Measurements from ENCODE around the gene SCRN2. TPM values are rescaled to one million over a fixed set of nuclear protein-coding genes. Genes with fewer than 3 reads are reported as not detected.

Gene SCRN2
- polyA plus RNA-seq, 1 donor from 2014 or later = 19.8 TPM

DNA sequence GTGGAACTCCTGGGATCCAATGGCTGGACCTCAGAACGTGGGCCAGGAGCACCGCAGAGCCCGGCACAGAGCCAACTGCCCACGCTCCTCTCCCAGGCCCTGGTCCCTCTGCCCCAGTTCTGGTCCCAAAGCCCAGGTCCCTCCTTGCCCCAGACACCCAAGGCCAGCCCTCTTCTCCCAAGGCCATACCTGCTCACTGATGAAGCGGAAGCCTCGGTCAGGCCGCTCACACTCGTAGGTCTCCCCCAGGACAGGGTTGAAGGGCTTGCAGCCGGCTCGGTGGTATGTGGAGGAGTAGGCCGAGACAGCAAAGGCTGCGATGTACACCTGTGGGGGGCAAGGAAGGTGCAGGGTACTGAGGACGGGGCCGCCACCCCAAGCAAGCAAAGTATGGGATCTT lies 28.0 kb downstream of the SCRN2 start:
- H3K27me3 Mint-ChIP-seq = no peaks in the 10 kb centered on the region
- no peaks in the 10 kb centered on the region for H3K9me3 Mint-ChIP-seq
- H3K27ac Mint-ChIP-seq = peak overlapping the region in 1 of 3 donors; percentile 68
- no peaks in the 10 kb centered on the region for H3K4me1 Mint-ChIP-seq
- H3K4me3 Mint-ChIP-seq = no peak overlapping the region
- H3K36me3 Mint-ChIP-seq = peaks cover 10% of the 10 kb centered on the region

DNA sequence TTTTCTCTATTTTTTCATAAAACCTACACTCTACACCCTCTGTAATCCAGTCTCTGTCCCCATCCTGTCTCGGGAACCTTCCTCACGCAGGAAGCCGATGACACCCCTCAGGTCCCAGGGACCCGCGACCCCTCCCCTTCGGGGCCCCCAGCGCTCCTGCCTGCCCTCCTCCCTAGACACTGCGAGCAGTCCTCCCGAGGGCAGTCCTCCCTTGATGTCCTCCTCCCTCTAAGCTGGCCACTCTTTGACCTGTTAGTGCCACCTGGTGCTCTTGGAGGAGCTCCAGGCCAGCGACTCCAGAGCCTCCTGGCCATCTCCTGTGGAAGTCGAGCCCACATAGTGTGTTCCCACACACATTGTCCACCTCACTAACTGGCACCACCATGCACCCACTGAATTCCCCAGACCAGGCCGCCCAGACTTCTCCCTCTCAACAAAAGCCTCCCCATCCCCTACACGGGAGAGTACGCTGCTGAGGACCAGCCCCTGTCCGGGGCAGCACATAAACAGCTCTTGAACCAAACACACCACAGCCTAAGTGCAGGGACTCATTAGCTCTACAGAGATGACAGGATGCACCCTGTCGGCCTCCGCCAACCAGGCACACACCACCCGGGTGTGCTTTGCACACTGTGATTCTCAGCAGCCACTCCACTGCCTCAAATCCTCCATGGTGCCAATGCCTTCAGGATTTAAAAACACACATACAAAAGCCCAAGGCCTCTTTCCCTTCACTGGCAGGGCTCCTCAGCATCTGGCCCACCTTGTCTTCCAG lies 28.7 kb downstream of the SCRN2 start:
- H3K36me3 Mint-ChIP-seq = peaks cover 6% of the 10 kb centered on the region
- H3K27me3 Mint-ChIP-seq = no peaks in the 10 kb centered on the region
- H3K9me3 Mint-ChIP-seq = no peaks in the 10 kb centered on the region
- peak overlapping the region in 1 of 4 donors; percentile 13 for H3K4me3 Mint-ChIP-seq
- H3K4me1 Mint-ChIP-seq = no peaks in the 10 kb centered on the region
- H3K27ac Mint-ChIP-seq = peak overlapping the region in 1 of 3 donors; percentile 90

DNA sequence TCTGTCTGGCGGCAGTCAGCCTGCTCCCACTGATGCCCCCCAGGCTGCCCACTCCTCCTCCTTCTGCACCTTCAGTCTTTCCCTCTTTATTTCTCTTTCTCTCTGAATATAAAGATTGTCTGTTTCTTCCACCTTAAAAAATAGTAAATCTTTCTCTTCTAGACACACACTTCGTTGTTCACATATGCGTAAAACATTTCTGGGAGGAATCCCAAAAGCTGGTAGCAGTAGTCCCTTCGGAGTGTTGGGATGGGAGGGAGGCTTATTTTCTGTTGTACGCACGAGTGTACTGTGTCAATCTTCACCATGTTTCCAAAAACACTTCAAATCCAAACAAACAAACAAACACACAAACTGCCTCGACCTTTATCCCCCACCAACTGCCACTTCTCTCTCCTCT lies 29.4 kb downstream of the SCRN2 start:
- peaks cover 8% of the 10 kb centered on the region for H3K36me3 Mint-ChIP-seq
- H3K4me3 Mint-ChIP-seq = no peak overlapping the region
- H3K27me3 Mint-ChIP-seq = no peaks in the 10 kb centered on the region
- H3K4me1 Mint-ChIP-seq = no peaks in the 10 kb centered on the region
- peak overlapping the region in 1 of 3 donors; percentile 90 for H3K27ac Mint-ChIP-seq
- H3K9me3 Mint-ChIP-seq = no peaks in the 10 kb centered on the region

DNA sequence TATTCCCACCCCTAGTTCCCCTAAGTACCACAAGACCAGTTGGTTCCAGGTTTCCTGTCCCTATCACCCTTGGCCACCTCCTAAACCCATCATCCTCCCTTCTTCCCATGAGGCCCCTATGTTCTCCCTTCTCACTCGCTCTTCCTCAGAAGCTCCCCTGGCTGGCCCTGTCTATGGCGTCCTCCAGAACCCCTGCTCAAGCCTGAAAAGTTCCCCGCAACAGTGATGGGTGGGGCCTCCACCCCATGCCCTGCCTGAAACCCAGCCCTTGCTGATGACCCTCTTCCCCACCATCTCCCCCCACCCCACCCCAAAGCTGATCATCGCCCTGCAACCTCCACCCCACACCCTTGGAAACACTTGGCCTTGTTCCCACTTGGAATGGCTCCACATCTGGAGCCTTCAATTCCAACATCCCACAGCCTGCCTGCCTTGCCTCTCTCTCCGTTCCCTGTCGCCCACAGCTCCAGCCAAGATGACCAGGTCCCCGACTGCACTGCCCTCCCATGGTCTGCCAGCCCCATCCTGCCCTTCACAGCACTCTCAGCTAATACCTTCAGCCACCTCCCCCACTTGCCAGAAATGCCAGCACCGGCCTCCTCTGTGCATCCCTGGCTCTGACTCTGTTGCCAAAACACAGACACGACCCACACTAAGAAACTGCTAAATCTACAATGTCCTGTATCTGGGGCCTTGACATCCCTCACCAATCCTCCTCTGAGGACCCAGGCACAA lies 30.0 kb downstream of the SCRN2 start:
- peaks cover 8% of the 10 kb centered on the region for H3K36me3 Mint-ChIP-seq
- no peaks in the 10 kb centered on the region for H3K27me3 Mint-ChIP-seq
- no peak overlapping the region for H3K4me3 Mint-ChIP-seq
- no peaks in the 10 kb centered on the region for H3K9me3 Mint-ChIP-seq
- H3K27ac Mint-ChIP-seq = peak overlapping the region in 2 of 3 donors; percentile 46 to 90
- no peaks in the 10 kb centered on the region for H3K4me1 Mint-ChIP-seq

DNA sequence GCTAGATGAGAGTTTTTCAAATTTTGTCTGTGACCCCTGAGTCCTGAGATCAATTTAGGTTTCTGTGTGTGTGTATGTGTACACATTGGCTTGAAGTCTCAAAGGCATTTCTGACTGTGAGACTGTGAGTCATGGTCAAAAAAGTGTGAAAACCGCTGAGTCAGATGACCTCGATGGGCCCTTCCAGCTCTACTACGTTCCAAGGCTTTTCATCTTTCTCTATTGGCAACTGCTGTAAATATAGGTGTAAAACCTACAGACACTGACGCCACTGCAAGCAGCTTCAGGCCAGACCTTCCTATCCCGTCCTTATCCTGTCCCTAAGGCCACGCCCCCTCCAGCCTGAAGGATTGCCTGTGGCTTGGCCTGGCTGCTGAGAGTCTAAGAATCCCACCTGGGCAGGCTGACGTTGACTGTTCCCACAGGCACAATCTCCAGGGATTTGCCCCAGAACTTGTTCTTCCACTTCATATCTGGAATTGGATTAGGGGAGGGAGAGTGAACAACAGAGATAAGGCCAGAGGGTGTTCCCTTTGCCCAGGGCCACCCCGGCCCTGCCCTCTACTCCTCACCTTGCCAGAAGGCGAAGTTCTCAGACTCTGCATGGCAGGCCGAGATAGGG lies 30.8 kb downstream of the SCRN2 start:
- no peaks in the 10 kb centered on the region for H3K27me3 Mint-ChIP-seq
- H3K9me3 Mint-ChIP-seq = no peaks in the 10 kb centered on the region
- peak overlapping the region in 1 of 3 donors; percentile 46 for H3K27ac Mint-ChIP-seq
- H3K36me3 Mint-ChIP-seq = peaks cover 8% of the 10 kb centered on the region
- H3K4me1 Mint-ChIP-seq = no peaks in the 10 kb centered on the region
- no peak overlapping the region for H3K4me3 Mint-ChIP-seq

DNA sequence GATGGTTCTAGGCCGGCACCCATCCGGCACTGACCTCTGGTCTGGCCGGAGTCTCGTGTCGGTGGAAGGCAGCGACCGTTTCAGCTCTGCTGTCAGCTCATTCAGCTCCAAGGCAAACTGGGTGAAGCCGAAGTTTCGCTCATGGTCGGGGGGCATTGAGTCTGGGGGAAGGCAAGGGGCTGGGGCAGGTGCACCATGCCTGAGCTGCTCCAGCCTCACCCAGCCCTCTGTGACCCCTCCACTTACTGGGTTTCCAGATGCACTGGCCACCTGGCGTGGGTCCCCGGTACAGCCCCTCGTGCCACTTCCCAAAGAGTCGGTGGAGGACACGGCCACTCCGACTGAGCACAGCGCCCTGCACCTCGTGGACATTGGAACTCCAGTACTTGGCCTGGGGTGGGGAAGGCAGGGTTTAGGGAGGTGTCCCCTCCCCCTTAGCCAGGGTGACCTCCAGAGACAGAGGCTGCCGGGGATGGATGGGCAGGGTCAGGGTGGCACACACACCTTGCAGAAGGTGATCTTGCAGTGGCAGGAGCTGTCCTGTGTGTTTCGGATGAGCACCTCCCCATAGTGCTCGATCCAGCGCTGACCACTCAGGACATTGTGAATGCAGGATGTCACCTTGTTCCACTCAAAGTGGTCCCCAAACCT lies 32.1 kb downstream of the SCRN2 start:
- Mint-ChIP-seq H3K4me3 (no peak overlapping the region), H3K27me3 (no peaks in the 10 kb centered on the region), H3K9me3 (no peaks in the 10 kb centered on the region), H3K36me3 (peaks cover 8% of the 10 kb centered on the region), H3K27ac (no peak overlapping the region), H3K4me1 (no peaks in the 10 kb centered on the region)

DNA sequence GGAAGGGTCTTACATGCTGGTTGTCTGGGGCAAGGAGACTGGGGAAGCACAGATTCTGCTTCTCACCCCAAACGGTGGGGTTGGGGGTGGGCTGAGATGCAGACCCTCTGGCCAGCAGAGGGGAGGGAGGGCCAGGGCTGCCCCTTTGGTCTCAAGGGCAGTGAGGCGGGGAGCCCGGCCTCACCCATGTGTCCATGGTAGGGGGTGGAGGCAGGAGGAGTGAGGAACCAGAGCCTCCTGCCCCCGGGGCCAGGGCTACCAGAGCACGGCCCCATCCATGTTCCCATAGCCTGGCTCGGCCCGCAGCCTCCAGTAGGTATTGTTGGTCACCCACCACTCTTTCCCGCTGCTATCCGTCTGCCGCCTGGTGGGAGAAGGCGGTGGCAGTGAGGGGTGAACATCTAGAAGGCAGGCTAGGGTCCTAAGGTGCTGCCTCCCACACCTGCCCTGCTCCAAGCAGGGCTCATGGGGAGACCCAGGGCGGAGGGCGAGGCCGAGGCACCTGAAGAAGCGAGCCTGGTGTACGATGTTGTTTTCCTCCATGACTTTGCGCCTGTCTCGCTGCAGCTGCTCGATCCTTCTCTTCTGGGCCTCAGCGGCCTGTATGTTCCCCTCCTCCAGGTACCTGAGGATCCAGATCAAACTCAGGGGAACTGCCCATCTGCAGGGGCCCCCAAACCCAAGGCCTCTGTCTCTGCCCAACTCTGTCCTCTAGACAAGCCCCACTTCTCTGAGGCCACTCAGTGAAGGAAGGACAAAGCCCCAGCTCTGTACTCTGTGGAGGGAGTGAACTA lies 32.8 kb downstream of the SCRN2 start:
- H3K4me1 Mint-ChIP-seq = no peaks in the 10 kb centered on the region
- peak overlapping the region in 1 of 3 donors; percentile 50 for H3K27ac Mint-ChIP-seq
- H3K4me3 Mint-ChIP-seq = no peak overlapping the region
- no peaks in the 10 kb centered on the region for H3K9me3 Mint-ChIP-seq
- H3K36me3 Mint-ChIP-seq = peaks cover 8% of the 10 kb centered on the region
- H3K27me3 Mint-ChIP-seq = no peaks in the 10 kb centered on the region

DNA sequence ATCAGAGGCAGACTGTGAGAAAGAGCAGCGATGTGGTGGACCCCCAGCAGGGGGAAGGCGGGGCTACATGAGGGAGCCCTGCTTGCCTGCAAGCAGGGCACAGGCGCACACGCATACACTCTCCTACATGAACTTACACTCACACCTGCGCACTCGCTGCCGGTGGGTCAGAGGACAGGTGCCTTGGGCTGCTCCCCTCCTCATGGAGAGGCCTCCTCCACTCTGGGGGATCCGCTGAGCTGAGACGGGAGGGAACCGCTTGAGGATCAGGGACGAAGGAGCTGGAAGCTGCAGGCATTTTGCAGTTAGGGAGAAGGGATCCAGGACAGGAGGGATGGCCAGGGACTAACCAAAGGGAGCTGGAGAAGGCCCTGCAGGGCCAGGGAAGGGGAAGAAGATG lies 33.7 kb downstream of the SCRN2 start:
- peak overlapping the region in 1 of 4 donors; percentile 18 for H3K4me3 Mint-ChIP-seq
- H3K4me1 Mint-ChIP-seq = no peaks in the 10 kb centered on the region
- no peaks in the 10 kb centered on the region for H3K27me3 Mint-ChIP-seq
- H3K27ac Mint-ChIP-seq = no peak overlapping the region
- H3K9me3 Mint-ChIP-seq = no peaks in the 10 kb centered on the region
- peaks cover 8% of the 10 kb centered on the region for H3K36me3 Mint-ChIP-seq

DNA sequence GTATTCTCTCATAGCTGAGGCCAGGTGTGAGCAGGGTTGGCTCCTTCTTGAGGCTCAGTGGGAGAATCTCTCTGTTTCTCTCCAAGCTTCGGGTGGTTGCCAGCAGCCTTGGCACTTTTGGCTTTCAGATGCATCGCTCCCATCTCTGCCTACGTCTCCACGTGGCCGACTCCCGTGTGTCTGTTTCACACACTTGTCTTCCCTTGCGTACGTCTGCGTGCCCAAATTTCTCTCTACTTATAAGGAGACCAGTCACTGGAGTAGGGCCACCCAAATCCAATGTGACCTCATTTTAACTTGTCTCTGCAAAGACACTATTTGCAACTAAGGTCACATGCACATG lies 34.2 kb downstream of the SCRN2 start:
- H3K4me3 Mint-ChIP-seq = no peak overlapping the region
- H3K9me3 Mint-ChIP-seq = no peaks in the 10 kb centered on the region
- H3K27me3 Mint-ChIP-seq = peaks cover under 1% of the 10 kb centered on the region
- no peak overlapping the region for H3K27ac Mint-ChIP-seq
- peaks cover 8% of the 10 kb centered on the region for H3K36me3 Mint-ChIP-seq
- peaks cover 0 to 2% (median 0%) of the 10 kb centered on the region in 3 donors for H3K4me1 Mint-ChIP-seq

DNA sequence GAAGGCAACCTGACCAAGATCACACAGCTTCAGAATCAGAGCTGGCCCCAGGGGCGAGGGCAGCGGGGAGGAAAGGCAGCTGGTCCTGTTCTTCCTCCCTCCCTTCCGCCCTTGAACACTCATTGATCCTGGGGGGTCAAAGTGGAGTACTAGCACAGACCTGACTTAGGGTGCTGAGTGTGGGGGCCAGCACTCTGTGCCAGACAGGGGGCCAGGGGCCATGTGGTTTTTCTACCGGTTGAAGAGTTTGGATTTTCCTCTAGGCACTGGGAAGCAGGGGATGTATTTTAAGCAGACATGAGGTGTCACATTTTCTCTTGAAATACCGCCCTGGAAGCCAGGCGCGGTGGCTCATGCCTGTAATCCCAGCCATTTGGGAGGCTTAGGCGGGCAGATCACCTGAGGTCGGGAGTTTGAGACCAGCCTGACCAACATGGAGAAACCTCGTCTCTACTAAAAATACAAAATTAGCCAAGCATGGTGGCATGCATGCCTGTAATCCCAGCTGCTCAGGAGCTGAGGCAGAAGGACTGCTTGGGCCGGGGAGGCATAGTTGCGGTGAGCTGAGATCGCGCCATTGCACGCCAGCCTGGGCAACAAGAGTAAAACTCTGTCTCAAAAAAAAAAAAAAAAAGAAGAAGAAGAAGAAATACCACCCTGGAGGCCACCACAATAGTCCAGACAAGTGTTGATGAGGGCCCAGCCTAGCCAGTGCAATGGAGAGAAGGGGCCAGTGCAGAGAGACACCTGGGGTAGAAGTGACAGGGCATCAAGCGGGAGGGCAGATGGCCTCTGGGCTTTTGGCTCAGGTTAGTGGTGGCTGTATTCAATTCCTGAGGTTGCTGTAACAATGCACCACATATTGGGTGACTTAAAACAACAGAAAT lies 34.8 kb downstream of the SCRN2 start:
- Mint-ChIP-seq H3K9me3 (no peaks in the 10 kb centered on the region), H3K27me3 (peaks cover 2% of the 10 kb centered on the region), H3K36me3 (peaks cover 7% of the 10 kb centered on the region), H3K4me1 (peaks cover 0 to 2% (median 0%) of the 10 kb centered on the region in 3 donors), H3K4me3 (no peak overlapping the region), H3K27ac (peak overlapping the region in 1 of 3 donors; percentile 67)

DNA sequence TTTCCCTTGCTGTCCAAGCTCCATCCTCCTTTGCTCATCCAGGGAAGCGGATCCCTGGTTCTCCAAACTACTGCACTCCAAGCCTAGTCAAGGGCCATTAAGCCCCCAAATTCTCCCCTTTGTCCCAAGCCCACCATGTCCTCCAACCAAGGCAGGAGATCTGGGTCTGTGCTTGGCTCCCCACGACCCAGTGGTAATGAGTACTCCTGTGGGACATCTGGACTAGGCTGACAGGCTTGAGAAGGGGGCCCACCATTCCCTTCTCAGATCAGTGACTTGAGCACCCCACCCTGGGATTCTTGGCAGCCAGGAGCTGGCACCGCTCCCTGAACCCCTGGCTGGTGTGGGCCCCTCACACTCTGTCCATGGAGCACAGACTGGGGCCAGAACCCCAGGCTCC lies 36.6 kb downstream of the SCRN2 start:
- peaks cover 2% of the 10 kb centered on the region for H3K27me3 Mint-ChIP-seq
- no peaks in the 10 kb centered on the region for H3K9me3 Mint-ChIP-seq
- peaks cover 3% of the 10 kb centered on the region for H3K36me3 Mint-ChIP-seq
- H3K4me3 Mint-ChIP-seq = no peak overlapping the region
- peaks cover 0 to 2% (median 0%) of the 10 kb centered on the region in 3 donors for H3K4me1 Mint-ChIP-seq
- peak overlapping the region in 1 of 3 donors; percentile 12 for H3K27ac Mint-ChIP-seq

DNA sequence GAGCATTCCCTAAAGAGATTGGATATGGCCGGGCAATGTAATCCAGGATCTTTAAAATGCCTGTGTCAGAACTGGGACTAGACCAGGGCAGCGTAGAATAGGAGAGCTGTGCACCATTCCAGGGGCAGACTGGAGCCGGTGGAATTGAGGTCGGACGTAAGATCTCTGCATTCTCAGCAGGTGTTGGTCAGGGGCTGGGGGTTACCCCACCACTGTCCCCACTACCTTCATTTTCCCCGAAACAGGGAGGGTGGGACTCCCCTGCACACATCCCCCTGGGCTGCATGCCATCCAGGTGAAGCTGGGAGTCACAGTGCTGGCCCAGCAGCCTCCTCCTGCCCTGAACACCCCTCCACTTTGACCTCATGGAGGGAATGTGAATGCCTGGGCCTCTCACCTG lies 37.3 kb downstream of the SCRN2 start:
- peak overlapping the region in 1 of 3 donors; percentile 27 for H3K27ac Mint-ChIP-seq
- peaks cover 2% of the 10 kb centered on the region for H3K27me3 Mint-ChIP-seq
- H3K36me3 Mint-ChIP-seq = peaks cover 3% of the 10 kb centered on the region
- H3K4me1 Mint-ChIP-seq = peaks cover 0 to 2% (median 0%) of the 10 kb centered on the region in 3 donors
- no peaks in the 10 kb centered on the region for H3K9me3 Mint-ChIP-seq
- peak overlapping the region in 1 of 4 donors; percentile 27 for H3K4me3 Mint-ChIP-seq

DNA sequence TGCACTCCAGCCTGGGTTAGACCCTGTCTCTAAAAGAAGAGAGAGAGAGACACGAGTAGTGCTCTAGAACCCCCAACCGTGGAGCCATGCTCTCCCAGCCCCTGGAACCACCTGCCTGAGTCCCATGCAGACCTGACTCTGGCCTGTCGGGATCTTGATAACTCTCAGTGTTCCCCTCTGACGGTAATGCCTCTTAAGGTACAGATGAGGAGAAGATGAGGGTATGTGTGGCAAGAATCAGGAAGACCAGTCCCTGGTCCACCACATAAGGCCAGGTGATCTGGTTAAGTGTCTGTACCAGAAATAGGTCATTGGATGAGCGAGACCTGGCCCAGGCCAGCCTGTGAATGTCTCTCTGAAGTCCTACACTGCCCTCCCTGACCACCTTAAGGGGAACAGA lies 37.9 kb downstream of the SCRN2 start:
- Mint-ChIP-seq H3K9me3 (no peaks in the 10 kb centered on the region), H3K4me3 (no peak overlapping the region), H3K4me1 (peaks cover 0 to 2% (median 0%) of the 10 kb centered on the region in 3 donors), H3K27me3 (peaks cover 2% of the 10 kb centered on the region), H3K27ac (no peak overlapping the region), H3K36me3 (peaks cover 2% of the 10 kb centered on the region)

Data from IgD-negative memory B cell (primary cell).